ENCODE data around the gene RIPOR3.
"Not testable (repeated sequence)": the region's sequence is repeated elsewhere in the genome, so short reads cannot be mapped to it uniquely, and the experiment has no call there.

RIPOR3 gene

GRCh38 chr20:50676858-50677257 is 14.5 kb downstream of the RIPOR3 start:
- ATAC-seq = no peak

- not testable (repeated sequence) for ATAC-seq
Observed at GRCh38 chr20:50676377-50676731, 15.0 kb downstream of the RIPOR3 start.

- no peak for ATAC-seq
Observed at GRCh38 chr20:50675671-50676376, 15.5 kb downstream of the RIPOR3 start.

GRCh38 chr20:50674138-50674825 is 17.1 kb downstream of the RIPOR3 start:
- ATAC-seq = no peak

GRCh38 chr20:50673466-50674137 is 17.7 kb downstream of the RIPOR3 start:
- ATAC-seq = no peak

- ATAC-seq = no peak
Observed at GRCh38 chr20:50673146-50673465, 18.2 kb downstream of the RIPOR3 start.

- no peak for ATAC-seq
Observed at GRCh38 chr20:50672400-50673145, 18.8 kb downstream of the RIPOR3 start.

GRCh38 chr20:50671626-50672025 is 19.7 kb downstream of the RIPOR3 start:
- ATAC-seq = no peak

GRCh38 chr20:50671010-50671409 is 20.3 kb downstream of the RIPOR3 start:
- not testable (repeated sequence) for ATAC-seq

- no peak for ATAC-seq
Observed at GRCh38 chr20:50670126-50670862, 21.0 kb downstream of the RIPOR3 start.

GRCh38 chr20:50668798-50669197 is 22.5 kb downstream of the RIPOR3 start:
- ATAC-seq = no peak

GRCh38 chr20:50668326-50668725 is 23.0 kb downstream of the RIPOR3 start:
- ATAC-seq = no peak

GRCh38 chr20:50666709-50667298 is 24.5 kb downstream of the RIPOR3 start:
- ATAC-seq = no peak

GRCh38 chr20:50664254-50664653 is 27.1 kb downstream of the RIPOR3 start:
- no peak for ATAC-seq

- ATAC-seq = no peak
Observed at GRCh38 chr20:50663095-50663821, 28.1 kb downstream of the RIPOR3 start.

- no peak for ATAC-seq
Observed at GRCh38 chr20:50659975-50660670, 31.2 kb downstream of the RIPOR3 start.

GRCh38 chr20:50658804-50659380 is 32.5 kb downstream of the RIPOR3 start:
- ATAC-seq = no peak

- no peak for ATAC-seq
Observed at GRCh38 chr20:50655311-50655880, 35.9 kb downstream of the RIPOR3 start.

- no peak for ATAC-seq
Observed at GRCh38 chr20:50654904-50655303, 36.4 kb downstream of the RIPOR3 start.

GRCh38 chr20:50652702-50653294 is 38.5 kb downstream of the RIPOR3 start:
- ATAC-seq = no peak
